Neural crest cell (in vitro differentiated cells): ENCODE data around the gene ITFG2. TPM values are rescaled to one million over a fixed set of nuclear protein-coding genes. Genes with fewer than 3 reads are reported as not detected.

Source experiments
- DNase-seq: peaks from one replicate; pipeline ENCODE4 v3.0.0; 2021; ENCODE audit warnings: low read depth, mixed read lengths, low spot score
- H3K27ac Mint-ChIP-seq: one replicate; pipeline ENCODE4 v1.8.0; 2021; ENCODE audit warnings: mild to moderate bottlenecking, mixed read lengths; ENCODE audit not compliant: unreplicated experiment
- H3K27me3 Mint-ChIP-seq: 2 replicates; pipeline ENCODE4 v1.8.0; 2021; ENCODE audit warnings: low read depth, mild to moderate bottlenecking, mixed read lengths
- H3K36me3 Mint-ChIP-seq: 2 replicates; pipeline ENCODE4 v1.8.0; 2021; ENCODE audit warnings: low read depth, mild to moderate bottlenecking, mixed read lengths
- H3K4me1 Mint-ChIP-seq: 2 replicates; pipeline ENCODE4 v1.8.0; 2021; ENCODE audit warnings: mixed read lengths
- H3K4me3 Mint-ChIP-seq: one replicate; pipeline ENCODE4 v1.8.0; 2021; ENCODE audit warnings: mild to moderate bottlenecking, mixed read lengths
- H3K9me3 Mint-ChIP-seq: 2 replicates; pipeline ENCODE4 v1.8.0; 2021; ENCODE audit warnings: mixed read lengths
- CTCF ChIP-seq: fragments of 200-600 bp; sonication (generic); conservative IDR thresholded peaks from 2 replicates; pipeline ENCODE4 v1.5.0; 2021; ENCODE audit warnings: antibody characterized with exemption, mild to moderate bottlenecking
- total RNA-seq: library from RNA; stranded (reverse); gene quantifications from 2 replicates; pipeline ENCODE4 v1.2.1, GENCODE V29; 2021

ITFG2 gene
- total RNA-seq, 1 donor from 2014 or later = 43.5 TPM

- DNase-seq = no peak
- Mint-ChIP-seq H3K27me3 (peaks cover 4% of the 10 kb centered on the region), H3K36me3 (peaks cover 15% of the 10 kb centered on the region), H3K9me3 (no peaks in the 10 kb centered on the region), H3K4me3 (peak within 1 kb of the TSS; percentile 65), H3K4me1 (peaks cover 13% of the 10 kb centered on the region), H3K27ac (no peak within 1 kb of the TSS)
- no peak for TF ChIP-seq CTCF
These were observed 22.4 kb downstream of the ITFG2 start, which contains the start of gene NRIP2 for GRCh38 chr12:2834581-2835491. TSS of gene NRIP2 (minus strand) at chr12:2835035. CDS start at chr12:2834983, 52 bp downstream.

- Mint-ChIP-seq H3K4me1 (peaks cover 13% of the 10 kb centered on the region), H3K27ac (no peak overlapping the region), H3K9me3 (no peaks in the 10 kb centered on the region), H3K27me3 (peaks cover 4% of the 10 kb centered on the region), H3K4me3 (no peak overlapping the region), H3K36me3 (peaks cover 12% of the 10 kb centered on the region)
- DNase-seq = no peak
- no peak for TF ChIP-seq CTCF
These were observed 23.4 kb downstream of the ITFG2 start for GRCh38 chr12:2835691-2836403.

GRCh38 chr12:2836574-2836973, 24.1 kb downstream of the ITFG2 start:
- peaks cover 10% of the 10 kb centered on the region for H3K36me3 Mint-ChIP-seq
- no peak for DNase-seq
- H3K4me3 Mint-ChIP-seq = peak overlapping the region; percentile 11
- no peak overlapping the region for H3K27ac Mint-ChIP-seq
- peaks cover 13% of the 10 kb centered on the region for H3K4me1 Mint-ChIP-seq
- no peaks in the 10 kb centered on the region for H3K9me3 Mint-ChIP-seq
- H3K27me3 Mint-ChIP-seq = peaks cover 4% of the 10 kb centered on the region
- no peak for TF ChIP-seq CTCF

- peaks cover 6% of the 10 kb centered on the region for H3K36me3 Mint-ChIP-seq
- H3K27me3 Mint-ChIP-seq = no peaks in the 10 kb centered on the region
- no peaks in the 10 kb centered on the region for H3K9me3 Mint-ChIP-seq
- no peak overlapping the region for H3K4me3 Mint-ChIP-seq
- H3K4me1 Mint-ChIP-seq = peaks cover 17% of the 10 kb centered on the region
- H3K27ac Mint-ChIP-seq = no peak overlapping the region
- DNase-seq = no peak
- no peak for TF ChIP-seq CTCF
These were observed 28.7 kb downstream of the ITFG2 start for GRCh38 chr12:2841056-2841650.

- Mint-ChIP-seq H3K27ac (no peak overlapping the region), H3K36me3 (peaks cover 6% of the 10 kb centered on the region), H3K27me3 (no peaks in the 10 kb centered on the region), H3K4me3 (no peak overlapping the region), H3K9me3 (no peaks in the 10 kb centered on the region), H3K4me1 (peaks cover 31% of the 10 kb centered on the region)
- TF ChIP-seq CTCF = no peak
- no peak for DNase-seq
These were observed 30.5 kb downstream of the ITFG2 start for GRCh38 chr12:2842948-2843347.
